ENCODE measurements around the gene RACGAP1.

The RACGAP1 gene, protein sequence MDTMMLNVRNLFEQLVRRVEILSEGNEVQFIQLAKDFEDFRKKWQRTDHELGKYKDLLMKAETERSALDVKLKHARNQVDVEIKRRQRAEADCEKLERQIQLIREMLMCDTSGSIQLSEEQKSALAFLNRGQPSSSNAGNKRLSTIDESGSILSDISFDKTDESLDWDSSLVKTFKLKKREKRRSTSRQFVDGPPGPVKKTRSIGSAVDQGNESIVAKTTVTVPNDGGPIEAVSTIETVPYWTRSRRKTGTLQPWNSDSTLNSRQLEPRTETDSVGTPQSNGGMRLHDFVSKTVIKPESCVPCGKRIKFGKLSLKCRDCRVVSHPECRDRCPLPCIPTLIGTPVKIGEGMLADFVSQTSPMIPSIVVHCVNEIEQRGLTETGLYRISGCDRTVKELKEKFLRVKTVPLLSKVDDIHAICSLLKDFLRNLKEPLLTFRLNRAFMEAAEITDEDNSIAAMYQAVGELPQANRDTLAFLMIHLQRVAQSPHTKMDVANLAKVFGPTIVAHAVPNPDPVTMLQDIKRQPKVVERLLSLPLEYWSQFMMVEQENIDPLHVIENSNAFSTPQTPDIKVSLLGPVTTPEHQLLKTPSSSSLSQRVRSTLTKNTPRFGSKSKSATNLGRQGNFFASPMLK

GRCh38 chr12:50025187-50026059, at the start of gene RACGAP1:
Gene RACGAP1 (minus strand): TSS chr12:50025494. CDS start chr12:50016715, 8,779 bp downstream.
- peak; percentile 100 for DNase-seq

GRCh38 chr12:50073712-50074111, 48.4 kb upstream of the RACGAP1 start:
- no peak for DNase-seq

GRCh38 chr12:50073206-50073605, 47.9 kb upstream of the RACGAP1 start:
- DNase-seq = no peak

DNA sequence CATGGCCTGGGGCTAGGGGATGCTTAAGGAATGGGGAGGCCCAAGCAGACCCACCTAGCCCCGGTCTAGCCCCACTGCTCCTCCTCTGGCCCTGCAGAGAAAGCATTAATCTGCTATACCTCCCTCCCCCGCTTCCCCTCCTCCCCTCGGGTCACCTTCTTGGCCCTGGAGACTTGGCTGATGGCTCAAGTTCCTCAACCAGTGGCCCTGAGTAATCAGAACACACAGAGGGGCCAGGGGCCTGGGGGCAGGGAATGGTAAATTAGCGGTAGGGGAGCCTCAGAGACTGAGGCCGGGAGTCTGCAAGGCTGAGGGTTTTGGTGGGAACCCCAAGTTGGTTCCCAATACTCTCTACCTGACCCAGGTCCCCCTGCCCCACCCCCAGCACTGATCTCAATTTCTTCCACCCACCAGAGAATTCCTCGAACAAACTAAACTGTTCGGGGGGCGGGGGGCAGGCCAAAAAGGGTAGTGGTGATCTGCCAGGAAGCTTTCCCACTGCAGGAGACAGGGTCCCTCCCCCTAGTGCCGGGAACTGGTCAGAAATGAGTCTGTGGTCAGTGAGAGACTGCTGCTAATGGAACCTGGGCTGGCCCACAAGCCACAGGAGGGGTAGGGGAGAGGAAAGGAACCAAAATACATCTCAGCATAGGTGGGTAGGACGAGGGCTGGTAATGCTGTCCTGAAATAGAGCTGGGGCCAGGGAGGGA, 47.1 kb upstream of the RACGAP1 start:
- DNase-seq = no peak

- peak; percentile 88 for DNase-seq
These were observed 45.2 kb upstream of the RACGAP1 start for GRCh38 chr12:50070314-50071060.

GRCh38 chr12:50069539-50069938, 44.2 kb upstream of the RACGAP1 start:
- peak; percentile 39 for DNase-seq

GRCh38 chr12:50069069-50069468, 43.8 kb upstream of the RACGAP1 start:
- no peak for DNase-seq

GRCh38 chr12:50066402-50066801, 41.1 kb upstream of the RACGAP1 start:
- DNase-seq = peak; percentile 70

GRCh38 chr12:50065726-50066310, 40.5 kb upstream of the RACGAP1 start:
- no peak for DNase-seq

DNA sequence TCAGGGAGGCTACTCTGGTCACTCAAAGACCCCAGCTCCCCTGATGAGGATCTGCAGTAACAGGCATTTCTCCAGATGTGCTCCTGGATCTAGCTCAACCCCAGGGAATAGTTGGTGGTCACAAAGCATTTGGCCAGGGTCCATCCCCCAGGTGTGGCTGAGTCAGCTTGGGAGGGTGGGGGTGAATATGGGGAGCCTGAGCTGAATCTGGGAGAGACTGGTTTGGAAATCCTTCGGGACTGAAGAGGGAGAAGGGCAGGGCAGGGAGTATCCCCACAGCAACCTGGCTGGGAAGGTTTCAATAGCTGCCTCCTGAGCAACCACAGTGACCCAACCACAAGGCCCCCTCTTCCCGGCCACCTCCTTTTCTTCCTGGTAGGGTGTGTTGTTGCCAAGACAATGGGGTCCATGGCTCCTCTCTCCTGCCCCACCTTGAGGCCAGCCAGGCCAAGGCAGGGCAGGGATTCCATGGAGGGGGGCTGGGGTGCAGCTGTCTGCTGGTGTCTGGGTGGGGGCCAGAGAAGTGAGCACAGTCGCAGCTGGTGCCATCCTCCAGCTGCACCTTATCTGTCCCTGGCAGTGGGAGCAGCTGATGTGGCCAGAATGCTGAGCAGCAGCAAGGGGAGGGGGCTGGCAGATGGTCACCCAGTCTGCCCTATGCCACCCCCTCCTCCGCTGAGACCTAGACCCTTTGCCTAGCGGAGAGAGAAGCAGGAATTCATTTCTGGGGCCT, 37.6 kb upstream of the RACGAP1 start:
- DNase-seq = no peak

GRCh38 chr12:50061946-50062686, 36.8 kb upstream of the RACGAP1 start:
- DNase-seq = no peak

GRCh38 chr12:50061171-50061570, 35.9 kb upstream of the RACGAP1 start:
- peak; percentile 63 for DNase-seq

DNA sequence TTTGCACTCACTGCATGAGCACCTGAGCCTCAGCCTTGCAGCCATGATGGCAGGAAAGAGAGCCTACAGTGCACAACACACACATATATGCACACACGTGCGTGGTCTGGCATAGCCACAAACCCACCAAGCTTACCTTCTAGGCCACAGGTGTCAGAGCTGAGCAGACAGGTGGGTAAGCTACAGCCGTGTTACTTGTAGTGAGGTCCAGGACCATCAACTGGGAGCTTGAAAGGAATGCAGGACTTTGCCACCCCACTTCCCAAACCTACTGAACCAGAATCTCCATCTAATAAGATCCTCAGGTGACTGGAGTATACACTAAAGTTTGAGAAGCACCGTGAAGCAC, 34.8 kb upstream of the RACGAP1 start:
- no peak for DNase-seq

- peak; percentile 54 for DNase-seq
These were observed 34.3 kb upstream of the RACGAP1 start for GRCh38 chr12:50059440-50060119.

DNA sequence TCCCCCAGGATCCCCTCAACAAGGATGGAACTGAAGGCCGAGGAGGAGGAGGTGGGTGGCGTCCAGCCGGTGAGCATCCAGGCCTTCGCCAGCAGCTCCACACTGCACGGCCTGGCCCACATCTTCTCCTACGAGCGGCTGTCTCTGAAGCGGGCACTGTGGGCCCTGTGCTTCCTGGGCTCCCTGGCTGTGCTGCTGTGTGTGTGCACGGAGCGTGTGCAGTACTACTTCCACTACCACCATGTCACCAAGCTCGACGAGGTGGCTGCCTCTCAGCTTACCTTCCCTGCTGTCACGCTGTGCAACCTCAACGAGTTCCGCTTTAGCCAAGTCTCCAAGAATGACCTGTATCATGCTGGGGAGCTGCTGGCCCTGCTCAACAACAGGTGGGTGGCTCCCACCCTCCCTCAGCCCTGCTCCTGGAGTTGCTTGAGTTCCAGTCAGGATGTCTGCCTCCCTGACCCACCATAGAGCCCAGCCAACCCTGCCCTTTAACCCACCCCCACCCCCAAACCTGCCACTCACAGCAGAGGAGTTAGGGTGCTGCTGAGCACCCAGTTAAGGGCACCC, 33.5 kb upstream of the RACGAP1 start:
- DNase-seq = no peak

DNA sequence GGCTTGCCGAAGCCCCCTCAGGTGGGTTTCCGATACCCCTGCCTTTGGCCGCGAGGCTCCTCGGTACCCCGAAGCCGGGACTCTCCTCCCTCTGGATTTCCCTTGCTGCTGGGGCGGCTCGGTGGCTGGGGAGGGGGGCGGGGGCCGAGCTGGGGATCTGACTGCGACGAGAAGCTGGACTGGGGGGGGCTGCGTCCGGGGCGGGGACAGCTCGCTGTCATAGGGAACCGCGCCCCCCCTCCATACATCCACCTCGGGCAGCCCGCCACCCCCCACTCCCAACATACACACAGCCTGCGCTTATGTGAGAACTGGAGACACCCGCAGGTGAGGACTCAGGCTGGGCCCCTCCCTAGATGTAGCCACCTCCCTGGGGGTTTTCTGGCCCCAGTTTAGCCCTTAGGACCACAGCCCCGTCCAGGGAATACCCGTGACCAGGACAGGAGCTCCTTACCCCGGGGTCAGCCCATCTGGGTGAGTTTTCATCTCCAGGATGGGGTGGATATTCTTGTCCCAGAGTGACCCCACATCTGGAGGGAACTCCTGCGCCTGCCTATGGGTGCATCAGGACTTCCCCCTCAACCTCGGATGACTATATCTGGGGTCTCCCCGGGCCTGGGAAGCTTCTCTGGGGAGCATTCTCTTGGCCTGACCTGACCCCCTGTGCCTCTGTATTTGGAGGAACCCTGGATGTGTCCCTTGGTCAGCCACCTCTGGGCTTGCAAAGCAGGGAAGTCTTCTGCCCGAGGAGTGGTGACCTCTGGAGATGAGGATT, 32.8 kb upstream of the RACGAP1 start:
- DNase-seq = no peak

DNA sequence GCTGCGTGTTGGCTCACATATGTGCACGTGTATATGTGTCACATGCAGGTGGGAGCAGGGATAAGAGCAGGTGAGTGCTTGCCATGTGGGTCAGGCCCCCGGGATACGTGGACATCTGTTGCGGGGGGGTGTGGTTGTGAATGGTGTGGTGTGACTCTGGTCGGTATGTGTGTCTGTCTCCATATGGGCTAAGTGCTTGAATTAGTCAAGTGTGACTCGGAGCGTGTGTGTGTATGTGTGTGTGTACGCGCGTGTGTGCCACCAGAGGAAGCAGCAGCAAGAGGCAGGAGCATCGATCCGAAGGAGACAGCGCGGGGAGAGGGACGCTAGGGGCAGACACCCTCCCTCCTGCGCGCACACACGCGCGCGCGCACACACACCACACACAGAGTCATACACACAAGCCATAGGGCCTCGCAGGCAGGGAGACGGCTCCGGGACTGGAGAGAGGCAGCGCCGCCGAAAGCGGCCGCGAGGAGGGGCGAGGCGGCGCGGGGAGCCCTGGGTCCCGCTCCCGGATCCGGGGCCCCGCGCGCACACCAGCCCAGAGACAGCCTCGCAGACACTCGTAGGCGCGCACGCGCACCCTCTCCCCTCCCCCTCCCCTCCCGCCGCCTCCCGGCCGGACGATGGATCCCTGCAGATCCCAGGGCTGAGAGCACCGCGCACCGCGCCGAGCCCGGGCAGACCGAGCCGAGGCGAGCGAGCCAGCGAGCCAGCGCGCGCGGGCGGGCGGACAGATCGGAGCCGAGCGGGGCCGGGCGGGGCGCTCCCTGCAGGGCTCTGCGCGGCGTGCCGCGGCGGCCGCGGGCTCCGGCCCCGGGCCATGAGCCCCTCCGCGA, 31.9 kb upstream of the RACGAP1 start, which contains the start of gene ASIC1:
Gene ASIC1, plus strand, starts transcription at position 597 of the 842 bp plus-strand sequence. CDS start 1,171 bp downstream, outside the sequence.
- peak; percentile 50 for DNase-seq
